ENCODE results near the gene VPS37B. TPM values are rescaled to one million over a fixed set of nuclear protein-coding genes. Genes with fewer than 3 reads are reported as not detected.

The VPS37B gene
- total and polyA plus RNA-seq, 2 of the 8 experiments (the other 6 are each of a cell fraction or from before 2014, with no cell fraction given), result 11.9 to 15.7 TPM

- H3K27me3 ChIP-seq (replicated peaks in 1 of 4; ENCODE audit: control insufficient read depth in 3 of 4, extremely low read depth in 1 of 4, insufficient read depth in 3 of 4, low read length in 3 of 4), result peaks cover 0 to 13% (median 4%) of the 10 kb centered on the region in 4 experiments; a peak in 5 of 7 replicates
- H3K4me2 ChIP-seq (ENCODE audit: insufficient read depth in 1 of 2, low read depth in 2 of 2, low read length in 2 of 2), result no peak overlapping the region
- H3K4me1 ChIP-seq (replicated peaks in 1 of 4; ENCODE audit: control insufficient read depth in 3 of 4, insufficient read depth in 4 of 4, low read length in 3 of 4), result peaks cover 3 to 14% (median 6%) of the 10 kb centered on the region in 4 experiments; a peak in 6 of 7 replicates
- DNase-seq (ENCODE audit: low read depth in 1 of 2, low spot score in 2 of 2) (no peak), FAIRE-seq (no peak)
- H3K23me2 ChIP-seq (ENCODE audit: low read depth, low read length), result no peaks in the 10 kb centered on the region
- H3K79me1 ChIP-seq (ENCODE audit: low read depth, low read length), result peaks cover 5% of the 10 kb centered on the region; the same call in 1 of the 2 replicates
- CTCF ChIA-PET (ENCODE audit: partially characterized antibody), result interaction anchor here (0.6 to 6.2 kb wide), 7 partner anchors 13 to 69 kb away, joined by 3 to 41 read pairs (median 4); no protein-coding TSS in a partner anchor
- H2BK20ac ChIP-seq (ENCODE audit: low read length), result no peak overlapping the region
- no peak overlapping the region for H3K14ac ChIP-seq (ENCODE audit: insufficient read length)
- no peaks in the 10 kb centered on the region for H3K9me3 ChIP-seq (ENCODE audit: insufficient read depth in 2 of 2, low read depth in 1 of 2, low read length in 1 of 2)
- H3K56ac ChIP-seq (replicated peaks; ENCODE audit: insufficient read length, low read depth, low read length), result no peak overlapping the region
- TF ChIP-seq JUND (IDR thresholded peaks at IDR 0.05; ENCODE audit: low read length) (no peak), CHD2 (IDR thresholded peaks at IDR 0.05; ENCODE audit: low read length) (no peak), SRF (IDR thresholded peaks at IDR 0.05; ENCODE audit: low read depth, low read length) (no peak), SIN3A (conservative IDR thresholded peaks at IDR 0.05 in 1 of 2, IDR thresholded peaks at IDR 0.05 in 1 of 2; ENCODE audit: low read depth in 1 of 2, low read length in 2 of 2) (no peak), ATF3 (IDR thresholded peaks at IDR 0.05; ENCODE audit: insufficient read depth, low read depth, low read length) (no peak), BRCA1 (IDR thresholded peaks at IDR 0.05; ENCODE audit: low read depth, low read length) (no peak)
- peaks cover 0 to 45% of the 10 kb centered on the region in 2 experiments; a peak in 3 of 4 replicates for H3K79me2 ChIP-seq (ENCODE audit: control insufficient read depth in 1 of 2, insufficient read depth in 2 of 2, low read length in 2 of 2)
- POLR2A ChIA-PET (ENCODE audit: partially characterized antibody), result interaction anchor here (0.6 to 0.7 kb wide), 2 partner anchors 43 to 85 kb away, joined by 3 to 7 read pairs; no protein-coding TSS in a partner anchor
- H3K18ac ChIP-seq (ENCODE audit: extremely low read depth, low read length), result no peak overlapping the region
- WGBS, 2 experiments (ENCODE audit: extremely low coverage in 1 of 2, insufficient coverage in 1 of 2, insufficient read length in 1 of 2, insufficient replicate concordance in 2 of 2, low coverage in 1 of 2, low lambda C conversion rate in 2 of 2, missing lambda C conversion rate in 1 of 2), result 90% methylated on average over 6 of the region's 6 CpGs; no CpG with 5 or more reads in 1 of the 2 experiments
- no peak overlapping the region for H3K4me3 ChIP-seq (ENCODE audit: extremely low read depth in 1 of 4, insufficient read depth in 2 of 4, low read depth in 3 of 4, low read length in 4 of 4)
- no peak overlapping the region for H2AK5ac ChIP-seq (ENCODE audit: low read depth, low read length)
- peaks cover 20 to 41% of the 10 kb centered on the region in 2 experiments for H4K20me1 ChIP-seq (replicated peaks in 1 of 2; ENCODE audit: control insufficient read depth in 1 of 2, insufficient read depth in 2 of 2, low read length in 2 of 2)
- no peak overlapping the region for H3K23ac ChIP-seq (ENCODE audit: insufficient read length)
- no peak overlapping the region for H2AFZ ChIP-seq (ENCODE audit: low read length)
- no peak overlapping the region for H3K4ac ChIP-seq (replicated peaks; ENCODE audit: insufficient read length, low read depth, low read length)
- no peak overlapping the region for H4K8ac ChIP-seq (ENCODE audit: extremely low read depth, insufficient read depth, low read length)
- H2BK120ac ChIP-seq (replicated peaks; ENCODE audit: low read depth, low read length), result no peak overlapping the region
- no peak overlapping the region for H2BK12ac ChIP-seq (ENCODE audit: low read depth, low read length)
- H2BK15ac ChIP-seq (ENCODE audit: low read length), result no peak overlapping the region
- no peak overlapping the region for H3K27ac ChIP-seq (ENCODE audit: low read depth, low read length)
- no peak overlapping the region for H3K9ac ChIP-seq (replicated peaks in 1 of 4; ENCODE audit: extremely low read depth in 1 of 4, low read depth in 3 of 4, low read length in 3 of 4)
- no peak overlapping the region for H2BK5ac ChIP-seq (ENCODE audit: low read depth, low read length)
- no peak overlapping the region for H4K5ac ChIP-seq (ENCODE audit: insufficient read length, low read depth, low read length)
- no peaks in the 10 kb centered on the region for H3K36me3 ChIP-seq (ENCODE audit: control insufficient read depth in 2 of 4, insufficient read depth in 4 of 4, low read length in 3 of 4)
- H4K91ac ChIP-seq (replicated peaks; ENCODE audit: insufficient read length, low read length), result no peak overlapping the region
Measured at GRCh38 chr12:122884091-122884826, 11.7 kb downstream of the VPS37B start.

Measured in H1 (cell line).